HG03175 (cell line): ENCODE measurements around the gene SGSM1.

ENCODE experiments used
- ATAC-seq: cut with Tn5 transposase; IDR thresholded peaks from one replicate; pipeline ENCODE4 v1.9.1; 2021; ENCODE audit warnings: mild to moderate bottlenecking, moderate library complexity; ENCODE audit not compliant: unreplicated experiment

The SGSM1 gene

GRCh38 chr22:24805790-24806662 lies at the start of gene SGSM1:
TSS of gene SGSM1 (plus strand) at chr22:24806211. CDS start at chr22:24806326, 115 bp downstream.
- ATAC-seq = peak; percentile 53

- ATAC-seq = no peak
Measured at GRCh38 chr22:24758164-24758799, 47.7 kb upstream of the SGSM1 start.

- no peak for ATAC-seq
Measured at GRCh38 chr22:24759765-24760164, 46.2 kb upstream of the SGSM1 start.

- no peak for ATAC-seq
Measured at GRCh38 chr22:24760708-24761306, 45.2 kb upstream of the SGSM1 start.

- ATAC-seq = no peak
Measured at GRCh38 chr22:24761888-24762675, 43.9 kb upstream of the SGSM1 start.

- ATAC-seq = no peak
Measured at GRCh38 chr22:24763872-24764485, 42.0 kb upstream of the SGSM1 start.

- no peak for ATAC-seq
Measured at GRCh38 chr22:24765166-24765565, 40.8 kb upstream of the SGSM1 start.

- no peak for ATAC-seq
Measured at GRCh38 chr22:24768537-24769374, 37.3 kb upstream of the SGSM1 start.

- ATAC-seq = no peak
Measured at GRCh38 chr22:24772493-24773220, 33.4 kb upstream of the SGSM1 start.

- ATAC-seq = no peak
Measured at GRCh38 chr22:24775769-24776492, 30.1 kb upstream of the SGSM1 start.

GRCh38 chr22:24776525-24776924 lies 29.5 kb upstream of the SGSM1 start:
- ATAC-seq = no peak

- ATAC-seq = no peak
Measured at GRCh38 chr22:24789516-24789915, 16.5 kb upstream of the SGSM1 start.

GRCh38 chr22:24791362-24791761 lies 14.6 kb upstream of the SGSM1 start:
- ATAC-seq = no peak

GRCh38 chr22:24796056-24796455 lies 10.0 kb upstream of the SGSM1 start:
- no peak for ATAC-seq

- ATAC-seq = no peak
Measured at GRCh38 chr22:24796860-24797259, 9.2 kb upstream of the SGSM1 start.

- no peak for ATAC-seq
Measured at GRCh38 chr22:24801901-24802465, 4.0 kb upstream of the SGSM1 start.

- no peak for ATAC-seq
Measured at GRCh38 chr22:24803064-24803542, 2.9 kb upstream of the SGSM1 start.

- no peak for ATAC-seq
Measured at GRCh38 chr22:24806663-24807001, 621 bp downstream of the SGSM1 start.
